Muscle layer of duodenum (tissue), 2 donors: ENCODE data around the gene RAB5A.
"Not testable (repeated sequence)": the region's sequence is repeated elsewhere in the genome, so short reads cannot be mapped to it uniquely, and the experiment has no call there.

ENCODE experiments used
- H3K27ac ChIP-seq: one replicate; pipeline ENCODE4 v1.7.0; 2013; ENCODE audit warnings: mild to moderate bottlenecking, low read length
- H3K27me3 ChIP-seq: one replicate; pipeline ENCODE4 v1.7.0; 2013; ENCODE audit warnings: low read depth, mild to moderate bottlenecking, control low read depth, low read length
- H3K36me3 ChIP-seq, 2 donors: one replicate each; pipeline ENCODE4 v1.7.0; 2013; ENCODE audit warnings: low read length in 2 of 2, control low read depth in 1 of 2, mild to moderate bottlenecking in 1 of 2; ENCODE audit not compliant: insufficient read depth in 2 of 2, control insufficient read depth in 1 of 2
- H3K4me1 ChIP-seq, 2 donors: one replicate each; pipeline ENCODE4 v1.7.0; 2013; ENCODE audit warnings: low read length in 2 of 2, mild to moderate bottlenecking in 2 of 2, control low read depth in 1 of 2, moderate library complexity in 1 of 2; ENCODE audit not compliant: insufficient read depth in 2 of 2, control insufficient read depth in 1 of 2
- H3K4me3 ChIP-seq, 2 donors: one replicate each; pipeline ENCODE4 v1.7.0; 2013; ENCODE audit warnings: low read length in 2 of 2, low read depth in 1 of 2, mild to moderate bottlenecking in 1 of 2
- H3K9me3 ChIP-seq, 2 donors: one replicate each; pipeline ENCODE4 v1.7.0; 2013; ENCODE audit warnings: low read length in 2 of 2, control low read depth in 1 of 2, mild to moderate bottlenecking in 1 of 2; ENCODE audit not compliant: control insufficient read depth in 1 of 2
- donor health status: healthy.

The RAB5A gene

GRCh38 chr3:20028905-20029331 lies 82.0 kb downstream of the RAB5A start:
- Histone ChIP-seq H3K4me1 (peaks cover 0 to 2% of the 10 kb centered on the region in 2 donors), H3K27ac (no peak overlapping the region), H3K36me3 (no peaks in the 10 kb centered on the region), H3K4me3 (no peak overlapping the region), H3K9me3 (no peaks in the 10 kb centered on the region), H3K27me3 (no peaks in the 10 kb centered on the region)

DNA sequence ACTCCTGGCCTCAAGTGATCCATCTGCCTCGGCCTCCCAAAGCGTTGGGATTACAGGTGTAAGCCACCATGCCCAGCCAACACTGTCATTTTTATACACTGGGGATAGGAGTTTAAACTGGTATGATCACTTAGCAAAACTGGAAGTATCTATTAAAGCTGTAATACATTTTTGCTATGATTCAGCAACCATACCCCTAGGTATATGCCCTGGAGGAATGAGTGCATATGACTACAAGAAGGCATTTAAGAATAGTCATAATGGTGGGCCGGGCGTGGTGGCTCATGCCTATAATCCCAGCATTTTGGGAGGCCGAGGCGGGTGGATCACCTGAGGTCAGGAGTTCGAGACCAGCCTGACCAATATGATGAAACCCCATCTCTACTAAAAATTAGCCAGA lies 85.0 kb downstream of the RAB5A start:
- H3K27me3 ChIP-seq, H3K9me3 ChIP-seq, H3K36me3 ChIP-seq, H3K4me3 ChIP-seq, H3K4me1 ChIP-seq, H3K27ac ChIP-seq: not testable (repeated sequence)
